Natural killer cell (primary cell): Measurements from ENCODE around the gene WDR90. TPM values are rescaled to one million over a fixed set of nuclear protein-coding genes. Genes with fewer than 3 reads are reported as not detected.

Experiments used
- ATAC-seq, 3 donors: fragments of 150-1000 bp in 2 of 3; fragments of 200-7000 bp in 1 of 3; cut with Tn5 transposase; 1 replicate in 1 of 3; 2 replicates in 2 of 3; pipeline ENCODE4 v1.10.0; 2021; ENCODE audit warnings: mild to moderate bottlenecking in 2 of 3, moderate library complexity in 2 of 3
- DNase-seq, 2 donors: peaks; one replicate each; pipeline versions ENCODE4 v3.0.0 to v3.0.0-alpha.2; 2013 to 2021; ENCODE audit warnings: mixed read lengths in 1 of 2
- H3K27ac ChIP-seq: one replicate; pipeline ENCODE4 v1.5.1; 2013; ENCODE audit warnings: mild to moderate bottlenecking, low read length
- H3K27me3 ChIP-seq: one replicate; pipeline ENCODE4 v1.6.1; 2013; ENCODE audit warnings: low read length; ENCODE audit not compliant: control insufficient read depth, insufficient read depth
- H3K36me3 ChIP-seq: one replicate; pipeline ENCODE4 v1.6.1; 2013; ENCODE audit warnings: low read length; ENCODE audit not compliant: control insufficient read depth, insufficient read depth
- H3K4me1 ChIP-seq: one replicate; pipeline ENCODE4 v1.6.1; 2013; ENCODE audit warnings: low read length; ENCODE audit not compliant: control insufficient read depth, insufficient read depth
- H3K4me3 ChIP-seq: one replicate; pipeline ENCODE4 v1.5.1; 2013; ENCODE audit warnings: low read length
- H3K9me3 ChIP-seq: one replicate; pipeline ENCODE4 v1.6.1; 2013; ENCODE audit warnings: low read length; ENCODE audit not compliant: control insufficient read depth, insufficient read depth
- H3K27ac Mint-ChIP-seq, 2 donors: one replicate each; pipeline ENCODE4 v1.8.0; 2022; ENCODE audit warnings: mild to moderate bottlenecking in 2 of 2, mixed read lengths in 2 of 2, moderate library complexity in 1 of 2
- H3K27me3 Mint-ChIP-seq, 2 donors: one replicate each; pipeline ENCODE4 v1.8.0; 2022; ENCODE audit warnings: low read depth in 2 of 2, mixed read lengths in 2 of 2
- H3K36me3 Mint-ChIP-seq: one replicate; pipeline ENCODE4 v1.8.0; 2022; ENCODE audit warnings: mixed read lengths
- H3K4me1 Mint-ChIP-seq, 2 donors: one replicate each; pipeline ENCODE4 v1.8.0; 2022; ENCODE audit warnings: mixed read lengths in 2 of 2
- H3K4me3 Mint-ChIP-seq: one replicate; pipeline ENCODE4 v1.8.0; 2022; ENCODE audit warnings: mild to moderate bottlenecking, moderate library complexity, mixed read lengths
- H3K9me3 Mint-ChIP-seq, 2 donors: one replicate each; pipeline ENCODE4 v1.8.0; 2022; ENCODE audit warnings: mixed read lengths in 2 of 2
- WGBS: methylation state at CpG from one replicate; pipeline ENCODE4 v1.1.7; 2013; ENCODE audit warnings: missing lambda C conversion rate; ENCODE audit not compliant: insufficient coverage; 5-methylcytosine and 5-hydroxymethylcytosine counted together
- intact Hi-C: fragments of 100-400 bp; cut with micrococcal nuclease; formaldehyde crosslinking; loops from one replicate; pipeline ENCODE4 v1.14.2; 2022
- total RNA-seq, 4 donors: library from RNA; stranded (reverse); fragments of 120-200 nt in 1 of 4; gene quantifications; one replicate each; pipeline versions ENCODE4 v1.2.3 to v1.2.4, GENCODE V29; 2013 to 2022
- TF ChIP-seq, protein P1 (sequence below): fragments of 200-600 bp; IDR thresholded peaks from one replicate; pipeline ENCODE4 v1.8.0; 2022; ENCODE audit warnings: antibody characterized with exemption

WDR90 gene
- total RNA-seq, 3 donors from 2014 or later (not counting 1 experiment from before 2014, with no cell fraction given): 16.7 to 22.8 (median 20.2) TPM

DNA sequence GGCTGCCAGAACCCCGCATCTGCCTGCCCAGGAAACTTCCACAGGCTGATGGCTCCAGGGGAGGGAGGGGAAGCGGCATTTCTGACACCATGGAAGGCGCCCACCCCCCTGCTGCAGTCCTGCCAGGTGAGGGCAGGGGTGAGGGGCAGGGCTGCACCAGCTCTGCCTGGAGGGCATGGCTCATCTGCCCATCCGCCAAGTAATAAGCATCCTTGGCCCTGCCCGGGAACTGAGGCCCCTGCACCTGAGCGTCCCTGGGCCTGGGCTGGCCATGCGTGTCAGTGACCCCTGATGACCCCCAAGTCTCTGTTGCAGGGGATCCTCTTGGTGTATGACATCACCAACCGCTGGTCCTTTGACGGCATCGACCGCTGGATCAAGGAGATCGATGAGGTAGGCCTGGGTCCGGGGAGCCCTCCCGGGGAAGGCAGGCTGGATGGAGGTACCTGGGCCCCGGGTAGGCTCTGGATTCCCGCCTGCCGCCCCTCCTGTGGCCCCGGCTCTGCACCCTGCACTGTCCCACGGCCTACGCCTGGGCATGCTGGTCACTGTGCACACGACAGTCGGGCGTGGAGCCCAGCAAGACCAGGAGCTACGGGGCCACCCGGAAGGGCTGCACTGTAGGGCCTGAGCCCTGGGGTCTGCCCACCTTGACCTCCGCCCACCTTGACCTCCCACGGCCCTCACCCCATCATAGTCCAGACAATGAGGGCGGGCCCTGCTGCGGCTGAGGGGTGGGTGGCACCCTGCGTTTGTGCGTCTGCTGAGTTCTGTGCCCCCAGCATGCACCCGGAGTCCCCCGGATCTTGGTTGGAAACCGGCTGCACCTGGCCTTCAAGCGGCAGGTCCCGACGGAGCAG is 23.8 kb upstream of the WDR90 start:
- Histone ChIP-seq H3K9me3 (no peaks in the 10 kb centered on the region), H3K36me3 (peaks cover 9% of the 10 kb centered on the region), H3K27ac (no peak overlapping the region), H3K27me3 (no peaks in the 10 kb centered on the region), H3K4me1 (no peaks in the 10 kb centered on the region), H3K4me3 (no peak overlapping the region)
- WGBS: 93% methylated on average over 37 of the region's 37 CpGs
- Mint-ChIP-seq H3K4me3 (no peak overlapping the region), H3K4me1 (no peaks in the 10 kb centered on the region), H3K36me3 (no peaks in the 10 kb centered on the region), H3K9me3 (no peaks in the 10 kb centered on the region), H3K27ac (no peak overlapping the region), H3K27me3 (no peaks in the 10 kb centered on the region)
- ATAC-seq: no peak
- no peak for DNase-seq
- intact Hi-C loops: no loop called here
- TF ChIP-seq, protein P1, sequence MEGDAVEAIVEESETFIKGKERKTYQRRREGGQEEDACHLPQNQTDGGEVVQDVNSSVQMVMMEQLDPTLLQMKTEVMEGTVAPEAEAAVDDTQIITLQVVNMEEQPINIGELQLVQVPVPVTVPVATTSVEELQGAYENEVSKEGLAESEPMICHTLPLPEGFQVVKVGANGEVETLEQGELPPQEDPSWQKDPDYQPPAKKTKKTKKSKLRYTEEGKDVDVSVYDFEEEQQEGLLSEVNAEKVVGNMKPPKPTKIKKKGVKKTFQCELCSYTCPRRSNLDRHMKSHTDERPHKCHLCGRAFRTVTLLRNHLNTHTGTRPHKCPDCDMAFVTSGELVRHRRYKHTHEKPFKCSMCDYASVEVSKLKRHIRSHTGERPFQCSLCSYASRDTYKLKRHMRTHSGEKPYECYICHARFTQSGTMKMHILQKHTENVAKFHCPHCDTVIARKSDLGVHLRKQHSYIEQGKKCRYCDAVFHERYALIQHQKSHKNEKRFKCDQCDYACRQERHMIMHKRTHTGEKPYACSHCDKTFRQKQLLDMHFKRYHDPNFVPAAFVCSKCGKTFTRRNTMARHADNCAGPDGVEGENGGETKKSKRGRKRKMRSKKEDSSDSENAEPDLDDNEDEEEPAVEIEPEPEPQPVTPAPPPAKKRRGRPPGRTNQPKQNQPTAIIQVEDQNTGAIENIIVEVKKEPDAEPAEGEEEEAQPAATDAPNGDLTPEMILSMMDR: no peak

DNA sequence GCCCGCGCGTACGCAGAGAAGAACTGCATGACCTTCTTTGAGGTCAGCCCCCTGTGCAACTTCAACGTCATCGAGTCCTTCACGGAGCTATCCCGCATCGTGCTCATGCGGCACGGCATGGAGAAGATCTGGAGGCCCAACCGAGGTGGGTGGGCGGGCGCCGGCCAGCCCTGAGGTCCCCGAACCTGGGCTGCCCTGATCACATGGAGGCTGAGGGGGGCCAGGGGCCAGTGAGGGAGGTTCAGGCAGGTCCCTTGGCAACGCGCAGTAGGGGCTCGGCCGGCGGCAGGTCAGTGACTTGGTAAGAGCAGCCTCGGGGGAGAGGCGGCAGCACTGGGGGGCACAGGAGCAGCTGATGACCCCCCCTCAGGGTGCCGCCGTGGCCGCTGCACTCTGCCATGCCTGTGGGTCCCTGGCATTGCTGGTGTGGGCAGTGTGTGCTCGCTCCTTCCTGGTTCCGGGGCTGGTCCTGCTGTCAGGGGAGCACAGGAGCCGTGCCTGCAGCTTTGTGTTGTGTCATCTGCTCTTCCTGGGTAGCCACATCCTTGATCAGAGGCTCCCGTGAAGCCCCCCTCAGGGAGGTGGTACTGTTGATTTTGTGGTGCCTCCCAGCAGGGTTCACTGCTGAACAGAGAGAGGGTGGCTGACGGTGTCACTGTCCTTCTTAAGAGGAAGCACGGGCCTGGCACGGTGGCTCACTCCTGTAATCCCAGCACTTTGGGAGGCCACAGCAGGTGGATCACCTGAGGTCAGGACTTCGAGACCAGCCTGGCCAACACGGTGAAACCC is 23.0 kb upstream of the WDR90 start:
- intact Hi-C loops: no loop called here
- Mint-ChIP-seq H3K4me3 (no peak overlapping the region), H3K36me3 (no peaks in the 10 kb centered on the region), H3K27ac (no peak overlapping the region), H3K9me3 (no peaks in the 10 kb centered on the region), H3K4me1 (no peaks in the 10 kb centered on the region), H3K27me3 (no peaks in the 10 kb centered on the region)
- 96% methylated on average over 35 of the region's 35 CpGs for WGBS
- TF ChIP-seq, protein P1: no peak
- H3K27ac ChIP-seq: no peak overlapping the region
- H3K36me3 ChIP-seq: peaks cover 9% of the 10 kb centered on the region
- H3K4me1 ChIP-seq: no peaks in the 10 kb centered on the region
- no peak for DNase-seq
- no peaks in the 10 kb centered on the region for H3K27me3 ChIP-seq
- H3K9me3 ChIP-seq: no peaks in the 10 kb centered on the region
- no peak overlapping the region for H3K4me3 ChIP-seq
- ATAC-seq: no peak

DNA sequence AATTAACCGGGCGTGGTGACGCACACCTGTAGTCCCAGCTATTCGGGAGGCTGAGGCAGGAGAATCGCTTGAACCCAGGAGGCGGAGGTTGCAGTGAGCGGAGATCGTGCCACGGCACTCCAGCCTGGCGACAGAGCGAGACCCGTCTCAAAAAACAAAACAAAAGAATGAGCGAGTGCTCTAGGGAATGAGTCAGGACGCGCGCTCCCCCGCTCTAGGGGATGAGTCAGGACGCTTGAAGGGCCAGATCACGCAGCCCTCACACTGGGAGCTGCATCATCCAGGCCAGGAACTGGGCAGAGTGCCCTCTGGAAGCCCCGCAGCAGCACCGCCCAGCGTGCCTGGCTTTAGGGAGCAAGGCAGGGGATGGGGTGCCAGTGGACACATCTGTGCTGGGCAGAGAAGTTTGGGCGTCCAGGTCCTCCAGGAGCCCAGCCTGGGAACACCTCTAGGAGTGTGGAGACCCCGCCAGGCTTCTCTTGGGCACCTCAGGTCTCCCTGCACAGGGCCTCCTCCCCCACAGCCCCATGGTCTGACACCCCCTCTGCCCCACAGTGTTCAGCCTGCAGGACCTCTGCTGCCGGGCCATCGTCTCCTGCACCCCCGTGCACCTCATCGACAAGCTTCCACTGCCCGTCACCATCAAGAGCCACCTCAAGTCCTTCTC is 22.2 kb upstream of the WDR90 start:
- TF ChIP-seq, protein P1: no peak
- no peaks in the 10 kb centered on the region for H3K27me3 Mint-ChIP-seq
- no peak overlapping the region for H3K27ac Mint-ChIP-seq
- no peak overlapping the region for H3K4me3 ChIP-seq
- 93% methylated on average over 29 of the region's 29 CpGs for WGBS
- H3K36me3 ChIP-seq: peaks cover 9% of the 10 kb centered on the region
- H3K4me1 ChIP-seq: no peaks in the 10 kb centered on the region
- no peak overlapping the region for H3K27ac ChIP-seq
- intact Hi-C loops: no loop called here
- H3K4me1 Mint-ChIP-seq: no peaks in the 10 kb centered on the region
- DNase-seq (no peak), ATAC-seq (no peak)
- no peaks in the 10 kb centered on the region for H3K9me3 ChIP-seq
- no peaks in the 10 kb centered on the region for H3K36me3 Mint-ChIP-seq
- no peaks in the 10 kb centered on the region for H3K27me3 ChIP-seq
- no peak overlapping the region for H3K4me3 Mint-ChIP-seq
- no peaks in the 10 kb centered on the region for H3K9me3 Mint-ChIP-seq
